ENCODE measurements around the gene CPED1. TPM values are rescaled to one million over a fixed set of nuclear protein-coding genes. Genes with fewer than 3 reads are reported as not detected.

CPED1 gene
- total RNA-seq, 2 experiments from 2014 or later = not detected

DNA sequence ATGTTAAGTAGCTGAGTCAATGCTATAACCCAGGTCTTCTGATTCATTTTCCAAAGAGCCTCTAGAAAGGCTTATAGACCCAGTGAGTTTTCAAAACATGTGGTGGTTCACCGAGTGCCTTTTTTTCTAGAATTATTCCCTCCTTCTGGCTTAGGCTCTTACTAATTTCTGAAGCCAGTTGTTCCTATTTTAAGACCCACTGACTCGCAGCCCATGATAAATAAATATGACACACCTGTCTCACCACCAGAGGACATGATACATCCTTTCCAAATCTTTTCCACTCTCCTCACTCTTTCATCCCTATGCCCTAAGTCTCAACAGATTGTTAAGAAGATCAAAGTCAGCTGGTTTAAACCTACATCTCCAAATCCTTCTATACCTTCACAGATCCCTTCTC, 214.3 kb downstream of the CPED1 start:
- Mint-ChIP-seq H3K27ac (no peak overlapping the region), H3K27me3 (peaks cover 3% of the 10 kb centered on the region), H3K36me3 (ENCODE audit: low read depth) (no peaks in the 10 kb centered on the region), H3K9me3 (no peaks in the 10 kb centered on the region), H3K4me3 (no peak overlapping the region), H3K4me1 (ENCODE audit: low read depth) (no peaks in the 10 kb centered on the region)
- TF ChIP-seq, protein P1, sequence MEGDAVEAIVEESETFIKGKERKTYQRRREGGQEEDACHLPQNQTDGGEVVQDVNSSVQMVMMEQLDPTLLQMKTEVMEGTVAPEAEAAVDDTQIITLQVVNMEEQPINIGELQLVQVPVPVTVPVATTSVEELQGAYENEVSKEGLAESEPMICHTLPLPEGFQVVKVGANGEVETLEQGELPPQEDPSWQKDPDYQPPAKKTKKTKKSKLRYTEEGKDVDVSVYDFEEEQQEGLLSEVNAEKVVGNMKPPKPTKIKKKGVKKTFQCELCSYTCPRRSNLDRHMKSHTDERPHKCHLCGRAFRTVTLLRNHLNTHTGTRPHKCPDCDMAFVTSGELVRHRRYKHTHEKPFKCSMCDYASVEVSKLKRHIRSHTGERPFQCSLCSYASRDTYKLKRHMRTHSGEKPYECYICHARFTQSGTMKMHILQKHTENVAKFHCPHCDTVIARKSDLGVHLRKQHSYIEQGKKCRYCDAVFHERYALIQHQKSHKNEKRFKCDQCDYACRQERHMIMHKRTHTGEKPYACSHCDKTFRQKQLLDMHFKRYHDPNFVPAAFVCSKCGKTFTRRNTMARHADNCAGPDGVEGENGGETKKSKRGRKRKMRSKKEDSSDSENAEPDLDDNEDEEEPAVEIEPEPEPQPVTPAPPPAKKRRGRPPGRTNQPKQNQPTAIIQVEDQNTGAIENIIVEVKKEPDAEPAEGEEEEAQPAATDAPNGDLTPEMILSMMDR (IDR thresholded peaks at IDR 0.05) = no peak
- ATAC-seq (no peak), DNase-seq (no peak)
- POLR2A ChIA-PET = no interaction called here
- intact Hi-C loops (cut with micrococcal nuclease) = no loop called here
- CTCF ChIA-PET = no interaction called here

DNA sequence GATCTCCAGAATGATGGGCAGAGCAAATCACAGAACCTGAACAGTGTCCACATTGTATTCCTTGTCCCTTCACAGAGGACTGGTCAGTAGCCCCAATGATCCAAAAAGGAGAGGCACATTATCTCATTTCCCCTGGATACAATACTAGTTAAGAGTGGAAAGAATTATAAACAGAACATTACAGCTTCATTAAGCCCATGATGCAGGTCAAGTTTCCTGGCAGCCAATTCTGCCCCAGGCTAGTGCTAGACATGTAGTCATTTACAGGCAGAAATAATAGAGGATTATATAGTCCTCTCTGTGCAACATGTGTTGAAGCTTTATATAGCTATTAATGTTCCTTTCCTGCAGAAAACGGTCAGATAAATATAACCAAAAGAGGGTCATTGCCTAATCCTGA, 216.0 kb downstream of the CPED1 start:
- no peak overlapping the region for H3K4me3 Mint-ChIP-seq
- intact Hi-C loops (cut with micrococcal nuclease) = no loop called here
- no peaks in the 10 kb centered on the region for H3K4me1 Mint-ChIP-seq (ENCODE audit: low read depth)
- TF ChIP-seq, protein P1 (IDR thresholded peaks at IDR 0.05) = no peak
- no peak for DNase-seq
- no peak for ATAC-seq
- ChIA-PET POLR2A (no interaction called here), CTCF (no interaction called here)
- no peaks in the 10 kb centered on the region for H3K9me3 Mint-ChIP-seq
- H3K27ac Mint-ChIP-seq = no peak overlapping the region
- no peaks in the 10 kb centered on the region for H3K36me3 Mint-ChIP-seq (ENCODE audit: low read depth)
- peaks cover 3% of the 10 kb centered on the region for H3K27me3 Mint-ChIP-seq

DNA sequence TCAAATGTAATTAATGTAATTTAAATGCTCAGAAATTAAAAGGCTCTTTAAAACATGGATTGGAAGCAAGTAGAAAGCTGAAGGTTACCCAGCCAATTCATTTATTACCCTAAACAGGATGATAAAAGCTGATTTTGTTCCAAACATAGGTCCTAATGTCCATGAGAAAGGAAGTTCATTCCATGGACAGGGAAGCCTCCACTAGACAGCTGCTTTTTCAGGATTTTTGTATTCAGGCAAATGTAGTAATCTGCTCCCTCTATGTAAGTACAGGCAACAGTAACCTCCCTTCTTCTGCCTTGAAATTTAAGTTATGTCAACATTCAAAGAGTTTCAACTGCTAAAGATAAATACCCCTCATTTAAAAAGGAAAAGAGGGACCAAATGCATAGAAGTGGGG, 217.3 kb downstream of the CPED1 start:
- Mint-ChIP-seq H3K27ac (no peak overlapping the region), H3K9me3 (no peaks in the 10 kb centered on the region), H3K4me1 (ENCODE audit: low read depth) (no peaks in the 10 kb centered on the region), H3K4me3 (no peak overlapping the region), H3K36me3 (ENCODE audit: low read depth) (no peaks in the 10 kb centered on the region), H3K27me3 (peaks cover 8% of the 10 kb centered on the region)
- TF ChIP-seq, protein P1 (IDR thresholded peaks at IDR 0.05) = no peak
- intact Hi-C loops (cut with micrococcal nuclease) = no loop called here
- POLR2A ChIA-PET = no interaction called here
- ATAC-seq (no peak), DNase-seq (no peak)
- CTCF ChIA-PET = no interaction called here

DNA sequence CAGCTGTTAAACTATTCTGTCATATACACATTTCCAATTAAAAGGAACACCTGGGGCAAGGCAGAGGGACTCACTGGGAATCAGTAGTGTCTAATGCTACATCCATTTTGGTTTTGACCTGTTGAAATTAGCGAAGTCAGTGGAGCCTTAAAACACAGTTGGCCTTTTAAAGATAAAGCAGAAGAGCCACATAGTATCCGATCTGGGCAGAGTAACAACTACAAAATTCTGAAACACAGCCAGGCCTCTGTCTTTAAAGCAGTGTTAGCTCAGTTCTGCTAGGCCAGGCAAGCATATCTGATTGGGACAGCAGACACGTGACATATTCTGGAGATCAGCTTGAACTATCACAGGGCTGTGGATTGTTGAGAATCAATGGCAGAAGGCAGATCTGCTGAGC, 222.7 kb downstream of the CPED1 start:
- Mint-ChIP-seq H3K4me1 (ENCODE audit: low read depth) (no peaks in the 10 kb centered on the region), H3K36me3 (ENCODE audit: low read depth) (no peaks in the 10 kb centered on the region), H3K4me3 (no peak overlapping the region), H3K9me3 (no peaks in the 10 kb centered on the region), H3K27me3 (peaks cover 6% of the 10 kb centered on the region), H3K27ac (no peak overlapping the region)
- ATAC-seq (no peak), DNase-seq (no peak)
- TF ChIP-seq, protein P1 (IDR thresholded peaks at IDR 0.05) = no peak
- ChIA-PET CTCF (interaction anchor here (1.6 kb wide), 1 partner anchor 783 kb away, joined by 3 read pairs; no protein-coding TSS in a partner anchor), POLR2A (no interaction called here)
- intact Hi-C loops (cut with micrococcal nuclease) = no loop called here

DNA sequence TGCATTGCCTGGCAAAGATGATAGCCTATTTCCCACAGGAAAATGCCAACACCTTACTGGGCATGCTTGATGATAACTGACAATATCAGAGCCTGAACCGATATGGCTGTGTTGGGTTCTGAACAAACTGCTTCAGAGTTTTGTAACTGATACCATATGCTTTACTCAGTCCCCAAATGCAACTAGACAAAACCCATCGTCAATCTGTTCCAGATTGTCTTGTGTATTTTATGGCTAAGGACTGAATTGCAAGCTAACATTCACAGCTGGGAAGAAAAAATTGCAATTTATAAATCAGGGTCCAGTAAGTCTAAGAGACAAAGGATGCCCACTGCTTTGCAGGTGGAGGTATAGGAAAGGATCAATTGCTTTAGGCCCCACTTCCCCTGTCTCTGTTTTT, 223.5 kb downstream of the CPED1 start:
- intact Hi-C loops (cut with micrococcal nuclease) = no loop called here
- DNase-seq (no peak), ATAC-seq (no peak)
- ChIA-PET POLR2A (no interaction called here), CTCF (interaction anchor here (1.6 kb wide), 1 partner anchor 782 kb away, joined by 3 read pairs; no protein-coding TSS in a partner anchor)
- Mint-ChIP-seq H3K27me3 (peaks cover 6% of the 10 kb centered on the region), H3K4me1 (ENCODE audit: low read depth) (no peaks in the 10 kb centered on the region), H3K36me3 (ENCODE audit: low read depth) (no peaks in the 10 kb centered on the region), H3K4me3 (no peak overlapping the region), H3K27ac (no peak overlapping the region), H3K9me3 (no peaks in the 10 kb centered on the region)
- TF ChIP-seq, protein P1 (IDR thresholded peaks at IDR 0.05) = no peak

All from activated CD8-positive, alpha-beta T cell treated with anti-CD3 and anti-CD28 coated beads for 36 hours (primary cell).